GM19463 (cell line): ENCODE data around the gene METTL2A.
A peak's percentile ranks its signal among the peaks of the same experiment; 100 is the strongest.
"Not testable (repeated sequence)": the region's sequence is repeated elsewhere in the genome, so short reads cannot be mapped to it uniquely, and the experiment has no call there.

Source experiments
- ATAC-seq: cut with Tn5 transposase; IDR thresholded peaks from one replicate; pipeline ENCODE4 v1.9.1; 2021; ENCODE audit warnings: mild to moderate bottlenecking, moderate library complexity; ENCODE audit not compliant: unreplicated experiment

Gene METTL2A, protein sequence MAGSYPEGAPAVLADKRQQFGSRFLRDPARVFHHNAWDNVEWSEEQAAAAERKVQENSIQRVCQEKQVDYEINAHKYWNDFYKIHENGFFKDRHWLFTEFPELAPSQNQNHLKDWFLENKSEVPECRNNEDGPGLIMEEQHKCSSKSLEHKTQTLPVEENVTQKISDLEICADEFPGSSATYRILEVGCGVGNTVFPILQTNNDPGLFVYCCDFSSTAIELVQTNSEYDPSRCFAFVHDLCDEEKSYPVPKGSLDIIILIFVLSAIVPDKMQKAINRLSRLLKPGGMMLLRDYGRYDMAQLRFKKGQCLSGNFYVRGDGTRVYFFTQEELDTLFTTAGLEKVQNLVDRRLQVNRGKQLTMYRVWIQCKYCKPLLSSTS

GRCh38 chr17:62423647-62424461, at the start of gene METTL2A:
TSS of gene METTL2A (plus strand) at chr17:62423897. CDS start at chr17:62423903, 6 bp downstream.
- peak; percentile 94 for ATAC-seq

DNA sequence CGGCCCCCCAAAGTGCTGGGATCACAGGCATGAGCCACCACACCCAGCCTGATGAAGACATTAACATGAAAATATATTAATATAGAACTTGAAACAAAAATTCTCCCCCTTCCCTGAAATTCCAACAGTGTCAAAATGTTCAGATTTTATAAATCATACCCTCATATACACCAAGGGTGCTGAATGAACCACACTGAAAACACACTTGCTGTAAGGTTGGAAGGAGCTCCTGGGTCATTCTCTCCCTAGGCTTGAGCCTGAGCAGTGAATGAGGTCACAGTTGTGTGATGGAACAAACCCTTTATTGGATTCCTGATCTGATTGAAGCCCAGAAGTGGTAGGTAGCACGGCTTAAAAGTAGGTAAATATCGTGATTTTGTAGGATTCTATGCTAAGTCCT, 43.4 kb upstream of the METTL2A start, which contains the start of gene EFCAB3:
TSS of gene EFCAB3 (plus strand) at position 301 of the 400 bp plus-strand sequence. CDS start 2,427 bp downstream, outside the sequence.
- no peak for ATAC-seq

- ATAC-seq = no peak
Observed at GRCh38 chr17:62381561-62381960, 42.1 kb upstream of the METTL2A start.

DNA sequence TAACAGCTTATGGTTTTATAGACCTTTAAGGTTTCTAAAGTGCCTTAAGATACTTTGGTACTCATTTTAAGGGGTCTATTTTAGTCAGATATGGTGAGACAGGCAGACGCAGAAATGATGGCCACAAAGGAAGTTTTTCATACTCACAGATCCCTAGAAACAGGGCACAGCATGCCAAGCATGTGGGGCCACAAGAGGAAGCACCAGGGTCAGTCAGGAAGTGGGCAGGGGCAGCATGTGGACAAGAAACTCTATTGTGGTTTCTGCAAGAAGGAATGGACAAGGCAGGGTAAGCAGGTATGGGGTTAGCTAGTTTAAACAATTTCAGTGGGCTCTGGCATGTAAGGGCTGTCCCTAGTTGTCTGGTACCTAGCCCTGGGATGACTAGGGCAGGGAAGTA, 34.8 kb upstream of the METTL2A start:
- no peak for ATAC-seq

DNA sequence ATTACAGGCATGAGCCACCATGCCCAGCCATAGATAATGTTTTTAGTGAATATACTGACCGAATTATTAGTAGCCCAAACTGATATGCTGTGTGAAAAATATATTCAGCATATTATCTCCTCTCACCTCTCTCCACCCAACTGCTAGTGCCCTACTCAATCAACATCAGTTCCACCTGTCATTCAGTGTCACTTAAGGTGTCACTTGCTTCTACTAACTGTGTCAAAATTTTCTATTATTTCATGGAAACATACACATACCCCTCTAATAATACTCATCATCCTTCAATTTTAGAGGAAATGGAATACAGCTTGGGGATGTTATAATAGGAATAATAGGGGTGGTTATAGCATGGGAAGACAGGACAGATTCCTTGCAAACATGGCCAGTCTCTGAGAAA, 30.8 kb upstream of the METTL2A start:
- ATAC-seq = no peak

- ATAC-seq = no peak
Observed at GRCh38 chr17:62398891-62399290, 24.8 kb upstream of the METTL2A start.

GRCh38 chr17:62405451-62405850, 18.2 kb upstream of the METTL2A start:
- ATAC-seq = no peak

DNA sequence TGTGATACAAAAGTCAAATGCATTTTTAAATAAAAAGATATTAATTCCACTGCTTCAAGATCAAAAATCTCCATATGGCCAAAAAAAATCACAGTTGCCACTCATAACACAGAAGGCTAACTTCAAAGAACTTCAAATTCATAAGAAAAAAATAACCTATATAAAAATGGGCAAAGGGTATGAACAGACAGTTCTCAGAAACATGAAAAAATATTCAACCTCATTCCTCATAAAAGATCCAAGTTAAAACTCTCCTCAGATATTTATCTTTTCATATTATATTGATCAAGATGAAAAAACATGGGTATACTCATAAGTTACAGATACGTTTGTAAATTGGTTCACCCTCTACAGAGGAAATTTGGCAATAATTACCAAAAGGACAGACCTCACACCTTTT, 10.6 kb upstream of the METTL2A start:
- ATAC-seq = not testable (repeated sequence)

DNA sequence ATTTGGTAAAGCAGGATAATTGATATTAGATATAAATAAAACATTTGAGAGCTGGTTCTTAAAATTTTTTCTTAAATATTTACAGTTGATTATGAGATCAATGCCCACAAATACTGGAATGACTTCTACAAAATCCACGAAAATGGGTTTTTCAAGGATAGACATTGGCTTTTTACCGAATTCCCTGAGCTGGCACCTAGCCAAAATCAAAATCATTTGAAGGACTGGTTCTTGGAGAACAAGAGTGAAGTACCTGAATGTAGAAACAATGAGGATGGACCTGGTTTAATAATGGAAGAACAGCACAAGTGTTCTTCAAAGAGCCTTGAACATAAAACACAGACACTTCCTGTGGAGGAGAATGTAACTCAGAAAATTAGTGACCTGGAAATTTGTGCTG, 2.5 kb downstream of the METTL2A start:
- ATAC-seq = not testable (repeated sequence)

DNA sequence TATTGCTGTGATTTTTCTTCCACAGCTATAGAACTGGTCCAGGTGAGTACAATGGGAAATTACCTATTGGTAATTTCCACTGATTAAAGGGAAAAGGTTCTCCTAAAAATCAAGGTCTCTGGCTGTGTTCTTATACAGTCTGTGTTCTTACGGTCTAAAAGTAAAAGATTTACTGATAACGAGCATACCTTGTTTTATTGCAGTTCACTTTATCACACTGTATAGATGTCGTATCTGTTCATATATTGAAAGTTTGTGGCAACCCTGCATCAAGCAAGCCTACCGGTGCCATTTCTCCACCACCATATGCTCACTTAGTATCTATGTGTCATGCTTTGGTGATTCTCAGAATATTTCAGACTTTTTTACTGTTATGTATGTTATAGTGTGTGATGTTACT, 11.6 kb downstream of the METTL2A start:
- not testable (repeated sequence) for ATAC-seq

DNA sequence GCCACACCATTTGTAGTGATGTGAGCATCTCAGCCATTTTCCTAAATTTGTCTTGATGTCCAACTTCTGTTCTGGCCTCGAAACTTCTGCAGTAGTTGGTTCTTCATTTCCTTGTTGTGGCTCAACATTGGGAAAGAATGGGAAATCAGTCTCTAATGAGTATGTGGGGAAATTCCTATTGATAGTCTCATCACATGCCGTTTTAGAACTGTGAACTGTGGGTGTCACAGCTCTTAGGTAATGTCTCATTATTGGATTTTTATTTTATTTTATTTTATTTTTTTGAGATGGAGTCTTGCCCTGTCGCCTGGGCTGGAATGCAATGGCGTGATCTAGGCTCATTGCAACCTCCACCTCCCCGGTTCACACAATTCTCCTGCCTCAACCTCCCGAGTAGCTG, 17.5 kb downstream of the METTL2A start:
- not testable (repeated sequence) for ATAC-seq

DNA sequence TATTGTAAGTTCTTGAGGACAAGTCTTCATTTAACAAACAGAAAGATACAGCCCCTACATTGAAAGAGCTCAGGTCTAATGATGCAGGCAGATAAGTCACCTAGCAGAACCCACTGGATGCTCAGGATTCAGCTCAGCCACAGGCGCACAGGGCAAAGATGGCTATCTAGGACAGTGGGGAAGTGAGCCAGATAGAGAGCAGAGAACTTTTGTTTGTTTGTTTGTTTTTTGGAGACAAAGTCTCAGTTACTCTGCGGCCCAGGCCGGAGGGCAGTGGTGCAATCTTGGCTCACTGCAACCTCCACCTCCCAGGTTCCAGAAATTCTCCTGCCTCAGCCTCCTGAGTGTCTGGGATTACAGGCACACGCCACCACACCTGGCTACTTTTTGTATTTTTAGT, 20.4 kb downstream of the METTL2A start:
- ATAC-seq = no peak

DNA sequence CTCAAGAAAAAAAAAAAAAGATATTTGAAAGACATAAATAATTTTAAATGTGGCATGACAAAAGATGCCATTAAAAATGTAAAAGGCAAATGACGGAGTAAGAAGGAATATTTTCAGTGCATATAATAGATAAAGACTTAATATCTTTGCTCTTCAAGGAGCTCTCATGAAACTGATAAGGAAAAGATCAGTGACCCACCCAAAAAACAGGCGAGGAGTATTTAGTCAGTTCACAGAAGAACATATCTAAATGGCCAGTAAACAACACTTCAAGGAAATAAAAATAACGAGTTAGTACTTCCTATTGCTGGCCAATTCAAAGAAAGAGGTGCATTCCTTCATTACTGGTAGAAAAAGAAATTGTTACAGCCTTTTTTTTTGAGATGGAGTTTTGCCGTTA, 22.1 kb downstream of the METTL2A start:
- not testable (repeated sequence) for ATAC-seq

- not testable (repeated sequence) for ATAC-seq
Observed at GRCh38 chr17:62452195-62452594, 28.5 kb downstream of the METTL2A start.

DNA sequence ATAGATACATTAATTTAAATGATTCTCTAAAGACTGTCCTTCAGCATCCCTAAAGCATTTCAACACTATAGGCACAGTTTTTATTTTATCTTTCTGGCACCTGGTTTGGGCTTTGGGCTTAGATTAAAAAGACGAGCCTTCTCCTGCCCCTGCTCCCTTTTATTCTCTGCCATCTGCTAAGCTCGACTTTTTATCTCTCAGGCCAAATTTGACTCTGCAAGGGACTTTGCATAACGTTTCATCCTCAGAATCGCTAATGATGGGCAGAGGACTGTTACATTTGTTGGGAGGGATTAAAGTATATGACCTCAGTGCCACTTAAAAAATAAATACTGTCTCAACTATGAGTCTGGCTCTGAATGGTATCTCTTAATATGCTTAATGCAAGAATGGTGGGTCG, 29.3 kb downstream of the METTL2A start:
- not testable (repeated sequence) for ATAC-seq

- ATAC-seq = not testable (repeated sequence)
Observed at GRCh38 chr17:62453656-62454055, 30.0 kb downstream of the METTL2A start.

DNA sequence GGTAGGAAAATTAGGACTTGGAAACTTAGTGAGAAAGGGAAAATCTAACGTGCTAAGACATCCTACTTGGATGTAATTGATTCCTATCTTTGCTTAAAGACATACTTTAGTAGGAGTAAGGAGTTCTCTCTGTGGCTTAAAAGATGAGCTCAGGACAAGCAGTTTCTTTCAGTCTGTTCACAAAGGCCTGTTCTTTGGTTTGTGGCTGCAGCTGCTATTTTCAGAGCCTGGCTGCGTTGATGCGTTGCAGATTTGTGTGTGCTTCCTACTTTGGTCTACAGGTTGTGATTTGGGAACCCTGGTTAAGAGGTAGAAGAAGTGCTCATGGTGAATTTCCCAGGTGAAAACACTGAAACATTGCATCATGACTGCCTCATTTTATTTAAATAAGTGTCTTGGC, 30.4 kb downstream of the METTL2A start:
- peak; percentile 36 for ATAC-seq

GRCh38 chr17:62456016-62456415, 32.3 kb downstream of the METTL2A start:
- no peak for ATAC-seq

GRCh38 chr17:62458483-62458882, 34.8 kb downstream of the METTL2A start:
- peak; percentile 24 for ATAC-seq

DNA sequence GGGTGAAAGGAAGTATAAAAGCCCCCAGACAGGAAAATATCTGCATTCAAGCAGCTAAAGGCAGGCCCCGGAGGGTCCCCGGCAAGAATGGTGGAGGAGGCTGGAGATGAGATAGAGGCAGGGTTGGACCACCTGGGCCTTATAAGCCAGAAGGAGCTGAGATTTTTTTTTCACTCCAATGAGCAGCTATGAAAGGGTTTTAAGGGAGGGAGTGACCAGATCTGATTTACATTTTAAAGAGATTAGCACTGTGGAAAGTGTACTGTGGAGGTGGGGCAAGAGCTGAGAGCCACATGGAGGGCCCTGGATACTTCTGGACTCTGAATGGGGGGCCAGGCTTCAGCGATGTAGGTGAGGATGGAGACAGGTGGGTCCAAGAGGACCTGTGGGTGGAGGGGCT, 40.7 kb downstream of the METTL2A start:
- ATAC-seq = not testable (repeated sequence)

- ATAC-seq = not testable (repeated sequence)
Observed at GRCh38 chr17:62465271-62465670, 41.6 kb downstream of the METTL2A start.
